ENCODE data around the gene MYD88.

Gene MYD88

GRCh38 chr3:38173834-38174418, 35.5 kb downstream of the MYD88 start:
- TF ChIP-seq REST (IDR thresholded peaks at IDR 0.05; ENCODE audit: insufficient read depth in 1 of 2, low read depth in 2 of 2, low read length in 2 of 2) (no peak), SIN3A (IDR thresholded peaks at IDR 0.05; ENCODE audit: borderline replicate concordance, insufficient read depth, low read length) (no peak), FOXP2 (optimal IDR thresholded peaks at IDR 0.05; ENCODE audit: borderline replicate concordance, extremely low read depth, extremely low read length, insufficient read depth) (no peak), TAF1 (IDR thresholded peaks at IDR 0.05; ENCODE audit: borderline replicate concordance, insufficient read depth, low read length) (no peak), POLR2AphosphoS5 (IDR thresholded peaks at IDR 0.05; ENCODE audit: low read depth, low read length) (no peak)

GRCh38 chr3:38177181-38177580, 38.7 kb downstream of the MYD88 start:
- no peak for TF ChIP-seq POLR2AphosphoS5 (IDR thresholded peaks at IDR 0.05; ENCODE audit: low read depth, low read length)
- no peak for TF ChIP-seq SIN3A (IDR thresholded peaks at IDR 0.05; ENCODE audit: borderline replicate concordance, insufficient read depth, low read length)
- TF ChIP-seq REST (IDR thresholded peaks at IDR 0.05; ENCODE audit: insufficient read depth in 1 of 2, low read depth in 2 of 2, low read length in 2 of 2) = no peak

GRCh38 chr3:38186781-38187180, 48.3 kb downstream of the MYD88 start:
- TF ChIP-seq TAF1 (IDR thresholded peaks at IDR 0.05; ENCODE audit: borderline replicate concordance, insufficient read depth, low read length) (no peak), REST (IDR thresholded peaks at IDR 0.05; ENCODE audit: insufficient read depth in 1 of 2, low read depth in 2 of 2, low read length in 2 of 2) (no peak), POLR2AphosphoS5 (IDR thresholded peaks at IDR 0.05; ENCODE audit: low read depth, low read length) (no peak), FOXP2 (optimal IDR thresholded peaks at IDR 0.05; ENCODE audit: borderline replicate concordance, extremely low read depth, extremely low read length, insufficient read depth) (no peak)

GRCh38 chr3:38190481-38190881, 52.0 kb downstream of the MYD88 start:
- TF ChIP-seq SIN3A (IDR thresholded peaks at IDR 0.05; ENCODE audit: borderline replicate concordance, insufficient read depth, low read length) = no peak
- no peak for TF ChIP-seq POLR2AphosphoS5 (IDR thresholded peaks at IDR 0.05; ENCODE audit: low read depth, low read length)
- TF ChIP-seq TAF1 (IDR thresholded peaks at IDR 0.05; ENCODE audit: borderline replicate concordance, insufficient read depth, low read length) = no peak
- no peak for TF ChIP-seq REST (IDR thresholded peaks at IDR 0.05; ENCODE audit: insufficient read depth in 1 of 2, low read depth in 2 of 2, low read length in 2 of 2)
- TF ChIP-seq FOXP2 (optimal IDR thresholded peaks at IDR 0.05; ENCODE audit: borderline replicate concordance, extremely low read depth, extremely low read length, insufficient read depth) = no peak

Data from PFSK-1 (cell line).